ENCODE data around the gene HPX.

HPX gene, protein sequence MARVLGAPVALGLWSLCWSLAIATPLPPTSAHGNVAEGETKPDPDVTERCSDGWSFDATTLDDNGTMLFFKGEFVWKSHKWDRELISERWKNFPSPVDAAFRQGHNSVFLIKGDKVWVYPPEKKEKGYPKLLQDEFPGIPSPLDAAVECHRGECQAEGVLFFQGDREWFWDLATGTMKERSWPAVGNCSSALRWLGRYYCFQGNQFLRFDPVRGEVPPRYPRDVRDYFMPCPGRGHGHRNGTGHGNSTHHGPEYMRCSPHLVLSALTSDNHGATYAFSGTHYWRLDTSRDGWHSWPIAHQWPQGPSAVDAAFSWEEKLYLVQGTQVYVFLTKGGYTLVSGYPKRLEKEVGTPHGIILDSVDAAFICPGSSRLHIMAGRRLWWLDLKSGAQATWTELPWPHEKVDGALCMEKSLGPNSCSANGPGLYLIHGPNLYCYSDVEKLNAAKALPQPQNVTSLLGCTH

GRCh38 chr11:6440906-6441358, at the start of gene HPX:
Gene HPX, minus strand, starts transcription at chr11:6440987. Its CDS starts 24 bp downstream, at chr11:6440963.
- DNase-seq = no peak

- no peak for DNase-seq
Observed at GRCh38 chr11:6489306-6489705, 48.5 kb upstream of the HPX start.

DNA sequence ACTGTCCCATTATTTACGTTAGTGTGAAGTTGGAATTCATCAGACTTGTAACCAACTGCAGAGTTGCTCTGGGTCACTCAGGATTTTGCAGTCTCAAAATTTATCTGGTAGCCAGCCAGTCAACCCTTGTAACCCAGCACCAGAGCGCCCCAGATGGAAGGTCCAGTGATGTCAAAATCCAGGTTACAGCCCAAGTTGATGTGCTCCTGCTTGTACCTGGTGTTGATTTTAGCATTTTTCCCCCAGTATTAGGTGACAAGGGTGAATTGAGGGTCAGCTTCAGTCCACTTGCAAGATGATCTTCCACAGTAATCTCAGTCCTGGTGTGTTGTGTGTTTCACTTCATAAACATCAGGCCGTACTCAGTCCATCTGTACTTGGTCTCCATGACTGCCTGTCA, 48.0 kb upstream of the HPX start:
- DNase-seq = no peak

- no peak for DNase-seq
Observed at GRCh38 chr11:6488342-6488741, 47.6 kb upstream of the HPX start.

DNA sequence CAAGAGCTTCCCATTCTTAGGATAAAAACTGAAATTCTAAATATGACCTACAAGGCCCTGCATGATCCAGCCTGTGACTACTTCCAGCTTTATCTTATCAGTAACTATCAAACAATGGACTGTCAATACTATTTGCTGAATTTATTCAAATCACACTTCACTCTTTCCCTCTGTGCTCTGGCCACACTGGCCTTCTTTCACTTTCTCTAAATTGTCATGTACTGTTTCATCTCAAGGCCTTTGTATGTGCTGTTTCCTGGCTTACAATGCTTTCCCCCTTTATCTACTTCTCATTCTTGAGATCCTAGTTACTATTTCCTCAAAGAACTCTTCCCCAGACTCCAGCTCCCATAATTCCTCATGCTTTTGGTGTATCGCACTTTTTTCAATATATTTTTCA, 46.2 kb upstream of the HPX start:
- no peak for DNase-seq

- no peak for DNase-seq
Observed at GRCh38 chr11:6486256-6486655, 45.5 kb upstream of the HPX start.

GRCh38 chr11:6485661-6486060, 44.9 kb upstream of the HPX start:
- no peak for DNase-seq

DNA sequence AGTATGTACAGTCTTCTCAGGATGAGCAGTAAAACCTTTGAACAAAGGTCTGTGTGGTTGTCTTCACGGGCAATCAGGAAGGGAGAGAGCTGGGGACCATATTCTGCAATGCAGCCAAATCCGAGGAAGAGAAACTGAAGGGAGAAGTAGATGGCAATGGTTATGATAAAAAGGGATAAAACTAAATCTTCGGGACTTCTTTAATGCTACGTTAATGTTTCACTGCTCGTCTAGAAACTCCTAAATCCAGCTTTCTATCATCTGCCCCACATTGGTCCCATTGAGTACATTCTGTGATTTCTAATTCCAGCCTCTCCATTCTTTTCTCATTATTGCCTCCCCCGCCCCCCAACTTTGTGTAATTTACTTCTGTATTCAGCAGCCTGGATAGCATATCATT, 42.2 kb upstream of the HPX start:
- DNase-seq = no peak

DNA sequence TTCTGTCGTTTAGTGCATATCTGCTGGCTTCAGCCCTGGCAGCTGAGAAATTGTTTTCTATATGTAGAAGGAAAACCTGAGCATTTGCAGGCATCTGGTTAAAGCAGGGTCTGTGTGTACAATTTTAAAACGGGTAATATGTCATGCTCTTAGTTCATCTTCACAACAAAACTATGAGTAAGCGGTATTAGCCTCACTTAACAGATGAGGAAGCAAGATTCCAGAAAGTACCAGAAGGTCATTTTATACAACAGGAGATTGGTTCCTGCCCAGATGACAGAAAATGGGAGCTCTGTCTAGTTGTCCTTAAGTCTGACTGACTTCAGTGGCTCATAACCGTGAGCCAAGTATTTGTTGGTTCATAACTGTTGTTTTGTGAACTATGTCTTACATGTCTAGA, 41.7 kb upstream of the HPX start:
- DNase-seq = no peak

DNA sequence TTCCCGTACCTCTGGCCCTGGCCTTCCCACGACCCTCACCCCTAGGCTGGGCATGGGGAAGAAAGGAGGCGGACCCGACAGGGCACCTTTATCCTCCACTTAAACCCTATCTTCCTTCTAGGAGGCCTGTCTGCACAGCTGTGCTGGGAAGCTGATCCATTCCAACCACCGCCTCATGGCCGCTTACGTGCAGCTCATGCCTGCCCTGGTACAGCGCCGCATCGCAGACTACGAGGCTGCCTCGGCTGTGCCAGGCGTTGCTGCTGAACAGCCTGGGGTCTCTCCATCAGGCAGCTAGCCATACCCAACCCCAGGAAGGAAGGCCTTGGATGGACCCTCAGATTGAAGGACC, 41.1 kb upstream of the HPX start:
- DNase-seq = no peak

GRCh38 chr11:6481012-6481923, 40.5 kb upstream of the HPX start, which contains the start of the genes ARFIP2 and TIMM10B:
Gene ARFIP2, minus strand, starts transcription at chr11:6481331. Its CDS starts 910 bp downstream, at chr11:6480421.
Gene TIMM10B, plus strand, starts transcription at chr11:6481501. Its CDS starts 16 bp downstream, at chr11:6481517.
- DNase-seq = peak; percentile 94 to 98 (median 98)

- DNase-seq = no peak
Observed at GRCh38 chr11:6480299-6480914, 39.6 kb upstream of the HPX start.

DNA sequence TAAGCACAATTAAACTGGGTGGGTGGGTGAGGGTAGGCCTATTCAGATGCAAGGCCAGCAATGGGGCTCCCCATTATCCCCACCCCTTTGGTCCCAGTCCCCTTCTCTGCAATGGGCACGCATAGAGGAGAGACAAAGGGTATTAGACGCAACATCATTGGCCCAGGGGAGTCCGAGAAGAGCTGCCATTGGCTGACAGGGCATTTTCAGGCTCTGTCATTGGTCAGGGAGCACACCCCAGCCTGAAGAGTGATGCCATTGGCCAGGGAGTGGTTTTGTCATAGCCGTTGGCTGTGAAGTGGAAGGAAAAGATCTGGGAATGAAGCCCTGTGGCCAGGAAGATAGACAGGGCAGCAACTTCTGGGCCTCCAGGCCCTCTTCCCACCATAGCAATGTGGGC, 35.8 kb upstream of the HPX start:
- no peak for DNase-seq

- peak in 1 of 3 experiments; percentile 11 for DNase-seq
Observed at GRCh38 chr11:6475936-6476335, 35.1 kb upstream of the HPX start.

- no peak for DNase-seq
Observed at GRCh38 chr11:6474806-6475500, 34.2 kb upstream of the HPX start.

GRCh38 chr11:6474413-6474792, 33.6 kb upstream of the HPX start:
- DNase-seq = no peak

GRCh38 chr11:6473451-6474412, 32.9 kb upstream of the HPX start, which contains the start of gene TRIM3:
Gene TRIM3, minus strand, starts transcription at chr11:6473941. Its CDS starts 8,246 bp downstream, at chr11:6465695.
- peak; percentile 85 to 92 (median 86) for DNase-seq

DNA sequence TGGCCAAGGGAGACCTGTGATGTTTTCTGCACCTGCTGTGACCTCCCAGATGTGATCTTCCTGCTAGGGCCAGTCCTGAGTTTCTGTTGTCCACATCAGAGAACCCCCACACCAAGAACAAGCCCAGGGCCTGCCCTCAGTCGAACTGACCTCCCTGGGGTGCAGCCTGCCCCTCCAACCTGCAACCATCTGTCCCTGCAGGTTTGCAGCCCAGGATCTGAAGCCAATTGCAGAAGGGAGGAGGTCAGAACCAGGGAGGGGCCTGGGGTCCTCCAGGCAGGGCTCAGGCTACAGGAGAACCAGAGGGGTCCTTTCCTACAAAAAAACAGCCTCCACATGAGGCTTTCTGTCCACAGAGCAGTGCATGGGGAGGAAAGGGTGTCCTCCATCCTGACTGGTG, 32.1 kb upstream of the HPX start:
- peak in 1 of 3 experiments; percentile 40 for DNase-seq

GRCh38 chr11:6469599-6469998, 28.8 kb upstream of the HPX start:
- DNase-seq = no peak

GRCh38 chr11:6468712-6469495, 28.1 kb upstream of the HPX start:
- DNase-seq = peak in 1 of 3 experiments; percentile 93
